GM08714 (cell line): ENCODE results near the gene DTWD2.
"Not testable (repeated sequence)": the region's sequence is repeated elsewhere in the genome, so short reads cannot be mapped to it uniquely, and the experiment has no call there.

ENCODE experiments used
- H3K4me3 ChIP-seq: fragments of 200-500 bp; sonication (Bioruptor generic); 2 replicates; pipeline ENCODE4 v1.5.1; 2014; ENCODE audit warnings: mild to moderate bottlenecking, low read length, inconsistent platforms
- ZNF274 ChIP-seq: IDR thresholded peaks from 2 replicates; pipeline ENCODE4 v1.6.1; 2012; ENCODE audit warnings: mild to moderate bottlenecking, low read depth, low read length

Gene DTWD2

DNA sequence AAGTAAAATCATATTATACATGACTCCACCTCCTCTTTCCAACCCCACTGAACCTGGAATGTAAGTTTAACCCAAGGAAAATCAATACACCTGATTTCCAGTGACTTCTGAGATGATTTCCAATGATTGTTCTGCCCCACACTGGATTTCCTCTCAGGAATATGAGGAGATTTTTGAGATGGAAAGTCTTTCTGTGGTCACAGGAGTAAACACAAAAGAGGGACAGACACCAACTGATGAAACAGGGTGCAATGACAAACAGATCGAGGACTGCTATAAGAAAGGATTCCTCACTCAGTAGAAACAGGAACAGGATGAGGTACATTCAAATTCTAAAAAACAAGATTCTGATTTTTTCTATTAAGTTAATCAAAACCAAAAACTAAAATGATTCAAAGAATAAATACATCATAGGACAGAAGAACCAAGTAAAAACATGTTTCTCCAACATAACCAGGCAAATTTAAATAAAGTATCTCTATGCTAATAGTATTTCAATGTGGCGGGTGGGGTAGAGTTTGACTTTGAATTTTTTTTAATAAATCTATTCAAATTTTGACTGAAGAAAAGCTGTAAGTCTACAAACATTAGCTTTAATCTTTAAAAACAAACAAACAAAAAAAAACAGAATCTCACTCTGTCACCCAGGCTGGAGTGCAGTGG lies 42.1 kb downstream of the DTWD2 start:
- H3K4me3 ChIP-seq: no peak overlapping the region
- TF ChIP-seq ZNF274: no peak

DNA sequence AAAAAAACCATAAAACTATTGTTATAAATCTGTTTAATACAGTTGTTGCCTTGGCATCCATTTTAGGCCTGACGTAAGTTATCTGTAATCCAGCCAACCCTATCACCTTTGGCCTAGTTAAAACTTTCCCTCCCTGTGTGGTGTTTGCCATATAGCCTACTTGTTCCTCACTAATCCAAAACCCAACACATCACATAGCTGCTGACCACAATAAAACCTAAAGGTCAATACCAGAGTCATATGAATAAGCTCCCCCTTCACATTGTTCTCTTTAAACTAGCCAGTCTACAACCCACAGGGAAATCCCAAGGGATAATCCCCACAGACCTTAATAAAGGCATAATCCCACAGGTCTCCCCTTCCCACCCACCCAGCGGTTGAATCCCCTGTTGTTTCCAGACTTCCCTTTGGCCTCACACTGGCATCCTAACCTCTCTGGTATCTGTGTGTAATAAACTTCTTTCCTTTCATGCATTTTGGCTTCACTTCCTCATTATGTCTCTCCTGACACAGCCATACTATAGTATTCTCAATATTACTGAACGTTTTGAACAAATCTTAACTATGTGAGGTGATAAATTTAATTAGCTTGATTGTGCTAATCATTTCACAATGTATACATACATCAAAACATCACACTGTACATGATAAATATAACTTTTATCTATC lies 50.8 kb downstream of the DTWD2 start:
- TF ChIP-seq ZNF274: no peak
- no peak overlapping the region for H3K4me3 ChIP-seq

DNA sequence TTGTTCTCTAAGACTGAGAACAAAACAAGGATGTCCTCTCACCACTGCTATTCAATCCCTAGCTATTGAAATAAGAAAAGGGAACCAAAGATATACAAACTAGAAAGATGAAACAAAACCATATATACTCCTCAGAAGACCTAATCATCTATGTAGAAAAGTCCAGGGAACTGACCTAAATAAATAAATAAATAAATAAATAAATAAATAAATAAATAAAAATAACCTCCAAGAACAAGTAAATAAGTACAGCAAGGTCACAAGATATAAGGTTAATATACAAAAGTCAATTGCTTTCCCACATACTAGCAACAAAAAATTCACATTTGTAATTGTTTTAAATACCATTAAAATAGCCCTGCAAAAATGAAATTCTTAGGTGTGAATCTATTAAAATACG lies 54.6 kb downstream of the DTWD2 start:
- no peak overlapping the region for H3K4me3 ChIP-seq
- no peak for TF ChIP-seq ZNF274

DNA sequence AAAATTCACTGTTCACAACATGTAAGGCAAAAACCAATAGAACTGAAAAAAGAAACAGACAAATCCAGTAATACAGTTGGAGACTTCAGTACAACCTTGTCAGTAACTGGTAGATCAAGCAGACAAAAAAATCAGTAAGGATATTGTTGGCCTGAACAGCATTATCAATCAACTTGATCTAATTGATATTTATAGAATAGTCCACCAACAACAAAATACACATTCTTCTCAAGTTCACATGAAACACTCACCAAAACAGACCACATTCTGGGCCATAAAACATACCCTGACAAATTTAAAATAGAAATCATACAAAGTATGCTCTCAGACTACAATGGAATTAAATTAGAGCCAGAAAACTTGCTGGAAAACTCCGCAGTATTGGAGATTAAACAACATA lies 56.8 kb downstream of the DTWD2 start:
- no peak for TF ChIP-seq ZNF274

DNA sequence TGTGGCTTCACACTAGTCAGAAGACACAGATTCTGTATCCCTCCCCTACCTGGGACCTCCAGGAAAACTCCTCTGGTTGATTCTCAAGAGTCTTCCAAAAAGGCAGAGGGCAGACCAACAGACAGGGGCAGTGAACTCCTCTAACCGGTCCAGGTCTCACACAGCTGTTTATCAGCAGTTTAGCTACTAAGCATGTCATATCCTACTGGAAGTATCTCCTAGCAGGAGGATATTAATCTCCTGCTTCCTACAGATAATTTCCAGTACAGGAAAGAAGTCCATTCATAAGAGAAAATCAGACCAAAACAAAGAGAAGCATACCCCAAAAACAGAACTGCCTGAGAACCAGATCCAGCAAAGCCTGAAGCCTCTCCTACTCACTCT lies 64.3 kb downstream of the DTWD2 start:
- no peak overlapping the region for H3K4me3 ChIP-seq
- TF ChIP-seq ZNF274: no peak

More for the DNA sequence above, 56.8 kb downstream of the DTWD2 start:
- no peak overlapping the region for H3K4me3 ChIP-seq

DNA sequence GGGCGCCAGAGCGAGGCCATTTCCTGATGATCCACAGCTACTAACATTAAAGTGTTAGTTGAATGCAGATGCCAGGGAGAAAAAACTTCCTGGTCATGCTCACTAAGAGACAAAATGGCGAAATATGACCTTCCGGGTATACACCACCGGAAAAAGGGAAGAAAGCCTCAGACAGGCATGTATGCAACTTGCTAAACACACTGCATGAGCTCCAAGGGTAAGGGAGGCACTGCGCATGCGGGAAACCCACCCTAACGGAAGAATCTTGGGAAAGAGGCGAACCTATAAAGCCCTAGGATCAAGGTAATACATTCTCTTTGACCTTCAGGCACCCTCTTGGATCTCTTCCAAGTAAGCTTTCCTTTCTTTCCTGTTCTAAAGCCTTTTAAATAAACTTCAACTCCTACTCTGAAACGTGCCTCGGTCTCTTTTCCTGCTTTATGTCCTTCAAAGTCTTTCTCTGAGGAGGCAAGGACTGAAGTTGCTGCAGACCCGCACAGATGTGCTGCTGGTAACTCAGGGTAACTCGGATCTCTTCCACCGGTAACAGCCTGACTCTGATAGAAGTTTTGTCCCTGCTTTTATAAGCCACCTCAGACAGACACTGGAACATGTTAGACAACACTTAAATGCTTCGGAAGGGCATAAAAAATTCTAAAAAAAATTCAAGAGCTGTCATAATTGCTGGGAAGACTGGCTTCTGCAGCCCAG lies 64.9 kb downstream of the DTWD2 start:
- no peak overlapping the region for H3K4me3 ChIP-seq
- TF ChIP-seq ZNF274: no peak

DNA sequence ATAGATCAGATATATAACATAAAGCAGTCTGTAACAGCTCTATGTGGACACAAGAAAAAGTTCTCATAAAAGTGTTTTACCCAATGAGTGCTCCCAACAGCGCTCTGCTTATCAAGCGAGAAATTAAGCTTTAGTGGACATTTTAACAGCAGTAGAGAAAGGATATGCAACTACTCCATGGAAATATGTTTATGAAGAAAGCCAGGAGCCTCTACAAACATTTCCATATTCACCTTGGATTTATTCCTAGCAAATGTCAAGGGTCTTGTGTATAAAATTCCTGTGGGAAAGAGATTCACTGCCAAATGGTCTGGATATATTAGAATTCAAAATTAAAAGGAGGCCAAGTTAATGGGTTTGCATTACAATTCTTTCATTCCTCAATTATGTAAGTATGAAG lies 66.5 kb downstream of the DTWD2 start:
- TF ChIP-seq ZNF274: no peak
- H3K4me3 ChIP-seq: no peak overlapping the region

DNA sequence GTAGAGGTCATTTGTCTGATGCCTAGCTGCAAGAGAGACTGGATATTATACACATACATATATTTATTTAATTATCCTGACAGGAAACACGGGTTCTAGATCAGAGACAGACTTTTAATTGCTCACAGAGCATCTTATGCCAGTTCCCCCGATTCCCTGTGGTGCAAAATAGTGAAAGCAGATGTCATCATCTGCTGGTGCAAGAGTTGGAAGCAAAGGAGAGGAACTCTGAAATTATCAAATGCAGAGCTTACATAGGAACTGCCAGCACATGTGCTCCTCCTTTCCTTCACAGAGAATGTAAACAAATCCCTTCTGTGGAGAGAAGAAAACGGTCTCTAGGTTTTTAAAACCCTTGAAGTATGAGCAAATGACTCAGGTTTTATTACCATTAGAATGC lies 69.3 kb downstream of the DTWD2 start:
- no peak overlapping the region for H3K4me3 ChIP-seq

DNA sequence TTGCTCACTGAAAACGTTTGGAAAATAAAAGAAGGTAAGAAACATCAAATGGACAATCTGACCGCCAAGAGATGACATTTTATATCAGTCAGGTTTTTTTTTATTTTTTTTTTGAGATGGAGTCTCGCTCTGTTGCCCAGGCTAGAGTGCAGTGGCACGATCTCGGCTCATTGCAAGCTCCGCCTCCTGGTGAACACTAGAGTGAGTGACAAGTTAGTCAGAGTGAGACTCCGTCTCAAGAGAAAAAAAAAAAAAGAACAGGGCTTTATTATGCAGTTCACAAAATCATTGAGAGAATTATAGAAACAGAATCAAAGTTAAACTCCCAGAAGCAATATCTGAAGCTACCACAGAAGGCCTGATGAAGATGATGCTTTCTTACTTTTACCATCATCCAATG lies 70.1 kb downstream of the DTWD2 start:
- no peak for TF ChIP-seq ZNF274
- H3K4me3 ChIP-seq: no peak overlapping the region

More for the DNA sequence above, 69.3 kb downstream of the DTWD2 start:
- no peak for TF ChIP-seq ZNF274

DNA sequence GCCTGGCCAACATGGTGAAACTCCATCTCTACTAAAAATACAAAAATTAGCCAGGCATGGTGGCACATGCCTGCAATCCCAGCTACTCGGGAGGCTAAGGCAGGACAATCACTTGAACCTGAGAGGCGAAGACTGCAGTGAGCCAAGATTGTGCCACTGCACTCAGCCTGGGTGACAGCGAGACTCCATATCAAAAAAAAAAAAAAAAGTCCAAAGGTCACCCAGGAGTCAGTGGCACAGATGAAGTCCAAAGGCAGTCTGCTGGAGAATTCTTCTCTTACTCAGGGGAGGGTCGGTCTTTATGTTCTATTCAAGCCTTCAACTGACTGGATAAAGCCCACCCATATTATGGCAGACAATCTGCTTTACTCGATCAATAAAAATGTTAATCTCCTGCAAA lies 80.8 kb downstream of the DTWD2 start:
- H3K4me3 ChIP-seq: not testable (repeated sequence)

DNA sequence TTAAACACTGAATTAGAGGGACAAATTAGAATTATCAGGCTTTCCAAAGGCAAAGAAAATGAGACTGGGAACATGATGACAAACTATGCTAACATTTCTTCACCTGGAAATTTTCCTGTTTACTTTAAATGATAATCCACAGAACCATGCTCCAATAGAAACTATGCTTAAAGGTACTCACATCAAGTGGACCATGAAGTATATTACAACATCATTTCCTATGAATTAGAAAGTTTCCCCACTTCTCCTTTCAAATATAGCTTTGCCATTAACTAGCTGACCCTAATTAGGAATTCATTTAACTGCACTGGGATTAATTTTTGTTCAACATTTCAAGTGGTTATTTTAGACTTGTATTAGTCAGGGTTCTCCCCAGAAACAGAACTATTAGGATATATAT lies 81.4 kb downstream of the DTWD2 start:
- H3K4me3 ChIP-seq: no peak overlapping the region

DNA sequence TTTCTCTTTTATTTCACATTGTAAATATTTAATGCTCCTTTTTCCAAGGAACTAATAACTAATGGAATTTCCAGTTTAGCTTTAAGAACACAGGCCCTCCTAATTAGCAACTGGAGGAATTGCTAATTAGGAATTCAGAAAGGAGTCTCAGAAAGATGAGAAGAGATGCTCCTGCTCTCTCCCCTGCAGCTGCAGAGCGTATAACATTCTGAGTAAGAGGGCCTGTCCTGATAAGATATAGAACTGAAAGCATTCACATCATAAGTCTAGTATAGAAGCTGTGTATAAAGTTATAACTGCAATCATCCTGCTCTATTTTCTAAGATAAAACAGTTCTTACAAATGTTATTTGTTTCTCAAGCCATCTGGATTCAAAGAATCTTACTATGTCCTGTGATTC lies 83.2 kb downstream of the DTWD2 start:
- TF ChIP-seq ZNF274: no peak
- no peak overlapping the region for H3K4me3 ChIP-seq

More for the DNA sequence above, 81.4 kb downstream of the DTWD2 start:
- TF ChIP-seq ZNF274: no peak

DNA sequence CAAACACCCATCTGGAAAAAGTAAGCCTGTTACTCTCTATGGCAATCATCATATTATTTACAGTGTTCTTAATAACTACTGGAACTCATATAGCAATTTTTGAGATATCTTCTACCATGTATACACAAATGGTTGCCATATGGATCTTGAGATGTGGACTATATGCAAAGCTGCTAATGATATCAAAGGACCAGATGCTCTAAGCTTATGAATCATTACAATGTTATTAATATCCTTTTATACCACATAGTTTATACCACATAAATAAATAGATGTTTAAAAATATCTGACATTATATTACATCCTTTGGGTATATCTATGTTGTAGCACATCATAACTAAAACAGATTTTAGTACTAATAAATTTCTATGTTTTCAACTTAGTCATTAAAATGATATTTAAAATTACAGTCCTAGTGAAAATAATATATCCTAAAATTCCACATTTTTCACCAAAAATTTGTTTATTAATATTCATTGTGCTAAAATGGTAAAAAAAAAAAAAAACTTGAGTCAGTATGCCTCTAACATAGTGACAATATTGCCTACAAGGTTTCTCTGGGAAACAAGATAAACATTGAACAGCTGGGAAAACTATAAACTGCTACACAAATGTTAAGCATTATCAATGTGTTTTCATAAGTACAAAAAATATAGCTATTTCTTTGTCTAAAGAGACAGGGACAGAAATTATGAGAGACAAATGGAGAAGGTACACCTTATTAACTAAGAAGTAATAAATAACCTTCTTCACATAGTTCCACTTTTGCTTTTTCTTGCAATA lies 85.5 kb downstream of the DTWD2 start:
- TF ChIP-seq ZNF274: no peak
- no peak overlapping the region for H3K4me3 ChIP-seq

DNA sequence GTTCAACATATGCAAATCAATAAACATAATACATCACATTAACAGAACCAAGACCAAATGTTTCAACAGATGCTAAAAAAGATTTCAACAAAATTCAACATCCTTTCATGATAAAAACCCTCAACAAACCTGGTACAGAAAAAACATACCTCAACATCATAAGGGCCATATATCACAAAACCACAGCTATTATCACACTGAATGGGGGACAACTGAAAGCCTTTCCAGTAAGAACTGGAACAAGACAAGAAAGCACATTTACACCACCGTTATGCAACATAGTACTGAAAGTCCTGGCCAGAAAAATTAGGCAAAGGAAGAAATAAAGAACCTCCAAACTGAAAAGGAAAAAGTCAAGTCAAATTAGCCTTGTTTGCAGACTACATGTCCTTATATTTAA lies 93.6 kb downstream of the DTWD2 start:
- TF ChIP-seq ZNF274: no peak
- H3K4me3 ChIP-seq: no peak overlapping the region
